Measurements from ENCODE around the gene B3GNT4. TPM values are rescaled to one million over a fixed set of nuclear protein-coding genes. Genes with fewer than 3 reads are reported as not detected.
A peak's percentile ranks its signal among the peaks of the same experiment; 100 is the strongest.

Gene B3GNT4
- total and polyA plus RNA-seq, 2 of the 13 experiments (the other 11 are each of a cell fraction or from before 2014, with no cell fraction given) = 0.04 to 0.21 TPM

GRCh38 chr12:122226366-122227125, 23.0 kb downstream of the B3GNT4 start (continued):
- peak; percentile 40; the same call in 1 of the 2 replicates for TF ChIP-seq ZBTB2 (CRISPR knock-in tag; IDR thresholded peaks at IDR 0.05; ENCODE audit: low read depth)
- TF ChIP-seq MXD4 (CRISPR knock-in tag; IDR thresholded peaks at IDR 0.05) = peak; percentile 87; the same call in 1 of the 2 replicates
- no peak for TF ChIP-seq KDM5A (IDR thresholded peaks at IDR 0.05; ENCODE audit: borderline replicate concordance, low read length)
- peak; percentile 99 for TF ChIP-seq RNF2 (conservative IDR thresholded peaks at IDR 0.05; ENCODE audit: low read depth)
- TF ChIP-seq ZNF557 (CRISPR knock-in tag; IDR thresholded peaks at IDR 0.05) = peak; percentile 95
- peak; percentile 63; the same call in 1 of the 2 replicates for TF ChIP-seq NRL (CRISPR knock-in tag; IDR thresholded peaks at IDR 0.05; ENCODE audit: borderline replicate concordance)
- peak; percentile 80 for TF ChIP-seq ZNF879 (CRISPR knock-in tag; IDR thresholded peaks at IDR 0.05)
- TF ChIP-seq USF2 (IDR thresholded peaks at IDR 0.05; ENCODE audit: low read depth, low read length) = no peak
- 0 out of 2 replicates have a peak, but pooled peaks have one; percentile 32 for TF ChIP-seq USF2 (CRISPR knock-in tag; IDR thresholded peaks at IDR 0.05; ENCODE audit: borderline replicate concordance)
- peak; percentile 53; the same call in 1 of the 2 replicates for TF ChIP-seq ZBTB33 (CRISPR knock-in tag; IDR thresholded peaks at IDR 0.05)
- peak; percentile 93; the same call in 1 of the 2 replicates for TF ChIP-seq GPN1 (CRISPR knock-in tag; IDR thresholded peaks at IDR 0.05; ENCODE audit: borderline replicate concordance)
- TF ChIP-seq ONECUT2 (CRISPR knock-in tag; IDR thresholded peaks at IDR 0.05) = peak; percentile 68; the same call in 1 of the 2 replicates
- peak; percentile 96 for TF ChIP-seq ZNF30 (CRISPR knock-in tag; IDR thresholded peaks at IDR 0.05)
- 0 out of 2 replicates have a peak, but pooled peaks have one; percentile 14 for TF ChIP-seq SP4 (CRISPR knock-in tag; IDR thresholded peaks at IDR 0.05)
- peak; percentile 78; the same call in 1 of the 2 replicates for TF ChIP-seq ZNF768 (CRISPR knock-in tag; IDR thresholded peaks at IDR 0.05)
- TF ChIP-seq MIXL1 (CRISPR knock-in tag; IDR thresholded peaks at IDR 0.05) = peak; percentile 57; the same call in 1 of the 2 replicates
- peak; percentile 94 for TF ChIP-seq TGIF2 (CRISPR knock-in tag; IDR thresholded peaks at IDR 0.05)
- TF ChIP-seq PBX3 (CRISPR knock-in tag; IDR thresholded peaks at IDR 0.05; ENCODE audit: borderline replicate concordance) = peak; percentile 82; the same call in 1 of the 2 replicates
- TF ChIP-seq ZNF616 (CRISPR knock-in tag; IDR thresholded peaks at IDR 0.05; ENCODE audit: low read depth) = peak; percentile 95; the same call in 1 of the 2 replicates
- TF ChIP-seq ZNF121 (CRISPR knock-in tag; IDR thresholded peaks at IDR 0.05) = 0 out of 2 replicates have a peak, but pooled peaks have one; percentile 11
- TF ChIP-seq ZNF746 (CRISPR knock-in tag; IDR thresholded peaks at IDR 0.05) = peak; percentile 62; the same call in 1 of the 2 replicates
- TF ChIP-seq SALL1 (CRISPR knock-in tag; IDR thresholded peaks at IDR 0.05) = peak; percentile 91
- TF ChIP-seq MAFF (IDR thresholded peaks at IDR 0.05; ENCODE audit: low read depth, low read length) = no peak

All from HepG2 (cell line).